ENCODE measurements around the gene MIPOL1. TPM values are rescaled to one million over a fixed set of nuclear protein-coding genes. Genes with fewer than 3 reads are reported as not detected.
A peak's percentile ranks its signal among the peaks of the same experiment; 100 is the strongest.
"Not testable (repeated sequence)": the region's sequence is repeated elsewhere in the genome, so short reads cannot be mapped to it uniquely, and the experiment has no call there.

Gene MIPOL1
- polyA plus RNA-seq, 4 donors = 10.0 to 12.8 (median 11.7) TPM

DNA sequence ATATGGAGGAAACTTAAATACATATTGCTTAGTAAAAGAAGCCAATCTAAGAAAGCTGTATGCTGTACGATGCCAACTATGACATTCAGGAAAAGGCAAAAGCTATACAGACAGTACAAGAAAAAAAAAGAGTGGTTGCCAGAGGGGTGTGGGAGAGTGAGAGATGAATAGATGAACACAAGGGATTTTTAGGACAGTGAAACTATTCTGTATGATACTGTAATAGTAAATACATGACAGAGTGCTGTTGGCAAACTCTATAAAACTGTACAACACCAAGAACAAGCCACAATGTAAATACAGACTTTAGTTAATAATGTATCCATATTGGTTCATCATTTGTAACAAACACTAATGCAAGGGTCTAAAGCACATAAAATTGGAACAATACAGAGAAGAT, 10.9 kb upstream of the MIPOL1 start:
- DNase-seq (ENCODE audit: low read depth in 4 of 4, low spot score in 3 of 4) = no peak

- DNase-seq (ENCODE audit: low read depth in 4 of 4, low spot score in 3 of 4) = no peak
Observed at GRCh38 chr14:37187294-37187693, 10.4 kb upstream of the MIPOL1 start.

GRCh38 chr14:37187840-37188577, 9.7 kb upstream of the MIPOL1 start:
- not testable (repeated sequence) for DNase-seq (ENCODE audit: low read depth in 4 of 4, low spot score in 3 of 4)

DNA sequence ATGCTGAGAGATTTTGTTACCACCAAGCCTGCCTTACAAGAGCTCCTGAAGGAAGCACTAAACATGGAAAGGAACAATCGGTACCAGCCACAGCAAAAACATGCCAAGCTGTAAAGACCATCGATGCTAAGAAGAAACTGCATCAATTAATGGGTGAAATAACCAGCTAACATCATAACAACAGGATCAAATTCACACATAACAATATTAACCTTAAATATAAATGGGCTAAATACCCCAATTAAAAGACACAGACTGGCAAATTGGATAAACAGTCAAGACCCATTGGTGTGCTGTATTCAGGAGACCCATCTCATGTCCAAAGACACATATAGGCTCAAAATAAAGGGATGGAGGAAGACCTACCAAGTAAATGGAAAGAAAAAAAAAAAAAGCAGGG, 8.0 kb upstream of the MIPOL1 start:
- DNase-seq (ENCODE audit: low read depth in 4 of 4, low spot score in 3 of 4) = not testable (repeated sequence)

DNA sequence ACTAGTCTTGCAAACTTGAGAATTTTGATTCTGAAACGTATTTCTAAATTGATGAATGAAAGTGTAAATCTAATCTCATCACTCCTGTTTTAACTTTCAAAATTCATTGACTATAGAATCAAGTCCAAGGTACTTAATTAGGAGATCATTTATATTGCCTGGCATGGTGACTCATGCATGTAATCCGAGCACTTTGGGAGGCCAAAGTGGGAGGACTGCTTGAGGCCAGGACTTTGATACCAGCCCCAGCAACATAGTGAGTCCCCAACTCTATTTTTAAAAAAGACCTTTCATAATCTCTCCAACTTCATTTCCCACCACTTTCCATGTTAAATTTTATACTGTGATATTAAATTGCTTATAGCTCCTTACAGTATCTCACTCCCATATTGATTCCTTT, 3.0 kb upstream of the MIPOL1 start:
- no peak for DNase-seq (ENCODE audit: low read depth in 4 of 4, low spot score in 3 of 4)

DNA sequence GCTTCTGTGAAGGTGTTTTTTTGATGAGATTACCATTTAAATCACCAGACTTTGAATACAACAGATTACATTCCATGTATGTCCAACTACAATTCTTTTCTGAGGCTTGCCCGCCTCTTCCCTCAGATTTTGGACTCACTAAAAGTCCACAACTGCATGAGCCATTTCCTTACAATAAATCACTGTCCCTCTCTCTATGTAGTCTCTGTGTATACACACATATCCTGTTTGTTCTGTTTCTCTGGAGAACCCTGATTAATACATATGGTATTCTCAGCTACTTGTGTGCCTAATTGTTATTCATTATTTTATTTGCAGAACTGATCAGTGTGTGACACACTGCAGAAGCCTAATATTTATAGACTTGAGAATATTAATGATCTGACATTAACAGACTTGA, 2.4 kb upstream of the MIPOL1 start:
- no peak for DNase-seq (ENCODE audit: low read depth in 4 of 4, low spot score in 3 of 4)

DNA sequence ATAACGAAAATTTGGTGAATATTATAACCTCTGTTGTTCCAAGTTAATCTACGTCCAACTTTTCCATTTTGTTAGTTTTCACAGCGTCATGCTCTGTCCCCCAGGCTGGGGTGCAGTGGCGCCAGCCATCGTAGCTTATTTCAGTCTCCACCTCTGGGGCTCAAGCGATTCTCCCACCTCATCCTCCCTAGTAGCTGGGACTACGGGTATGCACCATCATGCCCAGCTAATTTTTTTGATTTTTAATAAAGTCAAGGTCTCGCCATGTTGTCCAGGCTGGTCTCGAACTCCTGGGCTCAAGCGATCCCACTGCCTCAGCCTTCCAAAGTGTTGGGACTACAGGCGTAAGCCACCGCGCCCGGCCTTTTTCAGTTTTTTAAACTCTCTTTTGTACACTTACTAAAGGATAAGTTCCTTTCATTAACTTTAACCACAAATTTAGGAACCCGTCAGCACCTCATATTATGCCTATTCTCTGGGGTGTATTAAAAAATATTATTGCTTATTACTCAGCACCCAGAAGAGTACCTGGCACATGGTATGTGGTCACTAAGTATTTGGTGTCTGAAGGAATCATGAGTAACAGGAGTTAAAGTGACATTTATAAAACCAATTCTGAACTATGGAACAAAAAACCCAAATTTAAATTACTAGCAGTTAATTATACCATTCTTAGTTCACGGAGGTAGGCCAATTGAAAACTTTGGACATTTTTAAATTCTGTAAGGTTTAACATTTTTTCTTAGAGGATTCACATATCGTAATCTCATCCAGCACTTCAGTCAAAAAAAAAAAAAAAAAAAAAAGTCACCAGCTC, 925 bp upstream of the MIPOL1 start:
- no peak for DNase-seq (ENCODE audit: low read depth in 4 of 4, low spot score in 3 of 4)

DNA sequence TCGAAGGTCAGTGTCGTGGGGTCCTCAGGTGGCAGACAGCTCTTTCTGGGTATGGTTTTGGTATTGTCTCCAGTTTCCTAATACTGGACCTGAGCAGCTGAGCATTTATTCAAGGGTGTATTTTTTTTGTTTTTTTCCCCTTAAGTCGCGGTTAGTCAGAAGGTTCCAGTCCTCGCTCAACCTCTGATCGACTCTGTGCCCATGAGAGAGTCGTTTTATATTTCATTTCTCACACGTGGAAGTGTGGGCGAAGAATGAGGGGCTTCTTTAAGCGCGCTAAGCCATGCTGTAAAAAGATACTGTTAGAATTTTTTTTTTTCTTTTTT, 499 bp downstream of the MIPOL1 start:
- peak in 2 of 4 donors; percentile 4 to 19 for DNase-seq (ENCODE audit: low read depth in 4 of 4, low spot score in 3 of 4)

- DNase-seq (ENCODE audit: low read depth in 4 of 4, low spot score in 3 of 4) = no peak
Observed at GRCh38 chr14:37198907-37199306, 1.2 kb downstream of the MIPOL1 start.

- no peak for DNase-seq (ENCODE audit: low read depth in 4 of 4, low spot score in 3 of 4)
Observed at GRCh38 chr14:37201724-37202123, 4.0 kb downstream of the MIPOL1 start.

DNA sequence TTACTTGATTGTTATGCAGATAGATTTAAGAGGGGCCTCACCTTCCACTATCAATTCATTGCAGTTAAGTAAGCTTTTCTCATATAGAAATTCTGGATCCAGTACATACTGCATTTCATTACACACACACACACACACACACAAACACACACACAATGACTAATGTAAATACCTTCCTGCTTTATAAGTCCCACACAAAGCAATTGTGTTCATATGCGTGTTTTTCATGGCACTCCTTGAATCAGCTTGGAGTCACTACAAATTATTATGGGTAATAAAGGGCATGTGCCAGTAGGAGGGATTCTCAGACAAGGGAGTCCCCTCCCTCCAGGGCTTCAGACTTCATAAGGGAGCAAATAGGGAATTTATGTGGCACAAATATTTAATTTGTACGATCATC, 4.5 kb downstream of the MIPOL1 start:
- no peak for DNase-seq (ENCODE audit: low read depth in 4 of 4, low spot score in 3 of 4)

- no peak for DNase-seq (ENCODE audit: low read depth in 4 of 4, low spot score in 3 of 4)
Observed at GRCh38 chr14:37202812-37203211, 5.1 kb downstream of the MIPOL1 start.

- no peak for DNase-seq (ENCODE audit: low read depth in 4 of 4, low spot score in 3 of 4)
Observed at GRCh38 chr14:37203423-37203822, 5.7 kb downstream of the MIPOL1 start.

GRCh38 chr14:37205623-37206605, 8.2 kb downstream of the MIPOL1 start:
- not testable (repeated sequence) for DNase-seq (ENCODE audit: low read depth in 4 of 4, low spot score in 3 of 4)

GRCh38 chr14:37209617-37210016, 11.9 kb downstream of the MIPOL1 start:
- DNase-seq (ENCODE audit: low read depth in 4 of 4, low spot score in 3 of 4) = not testable (repeated sequence)

GRCh38 chr14:37210448-37210847, 12.7 kb downstream of the MIPOL1 start:
- no peak for DNase-seq (ENCODE audit: low read depth in 4 of 4, low spot score in 3 of 4)

- DNase-seq (ENCODE audit: low read depth in 4 of 4, low spot score in 3 of 4) = no peak
Observed at GRCh38 chr14:37213016-37213415, 15.3 kb downstream of the MIPOL1 start.

DNA sequence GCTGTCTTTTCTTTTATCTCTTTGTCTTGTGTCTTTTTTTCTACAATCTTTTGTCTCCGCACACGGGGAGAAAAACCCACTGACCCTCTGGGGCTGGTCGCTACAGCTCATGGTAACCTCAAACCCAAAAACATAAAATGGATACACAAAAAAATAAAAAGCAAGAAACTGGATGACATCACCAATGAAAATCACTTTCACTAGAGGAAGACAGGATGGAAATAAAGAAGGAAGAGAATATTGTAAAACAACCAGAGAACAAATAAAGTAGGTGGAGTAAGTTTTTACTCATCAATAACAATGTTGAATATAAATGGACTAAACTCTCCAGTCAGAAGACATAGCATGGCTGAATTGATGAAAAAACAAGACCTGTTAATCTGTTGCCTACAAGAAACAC, 17.6 kb downstream of the MIPOL1 start:
- no peak for DNase-seq (ENCODE audit: low read depth in 4 of 4, low spot score in 3 of 4)

- no peak for DNase-seq (ENCODE audit: low read depth in 4 of 4, low spot score in 3 of 4)
Observed at GRCh38 chr14:37221073-37221472, 23.3 kb downstream of the MIPOL1 start.

- DNase-seq (ENCODE audit: low read depth in 4 of 4, low spot score in 3 of 4) = no peak
Observed at GRCh38 chr14:37223947-37224474, 26.3 kb downstream of the MIPOL1 start.

- DNase-seq (ENCODE audit: low read depth in 4 of 4, low spot score in 3 of 4) = not testable (repeated sequence)
Observed at GRCh38 chr14:37225668-37226067, 27.9 kb downstream of the MIPOL1 start.

All from right renal pelvis (tissue), 4 donors.